Measurements from ENCODE around the gene USP43.
A peak's percentile ranks its signal among the peaks of the same experiment; 100 is the strongest.
"Not testable (repeated sequence)": the region's sequence is repeated elsewhere in the genome, so short reads cannot be mapped to it uniquely, and the experiment has no call there.

The USP43 gene, protein sequence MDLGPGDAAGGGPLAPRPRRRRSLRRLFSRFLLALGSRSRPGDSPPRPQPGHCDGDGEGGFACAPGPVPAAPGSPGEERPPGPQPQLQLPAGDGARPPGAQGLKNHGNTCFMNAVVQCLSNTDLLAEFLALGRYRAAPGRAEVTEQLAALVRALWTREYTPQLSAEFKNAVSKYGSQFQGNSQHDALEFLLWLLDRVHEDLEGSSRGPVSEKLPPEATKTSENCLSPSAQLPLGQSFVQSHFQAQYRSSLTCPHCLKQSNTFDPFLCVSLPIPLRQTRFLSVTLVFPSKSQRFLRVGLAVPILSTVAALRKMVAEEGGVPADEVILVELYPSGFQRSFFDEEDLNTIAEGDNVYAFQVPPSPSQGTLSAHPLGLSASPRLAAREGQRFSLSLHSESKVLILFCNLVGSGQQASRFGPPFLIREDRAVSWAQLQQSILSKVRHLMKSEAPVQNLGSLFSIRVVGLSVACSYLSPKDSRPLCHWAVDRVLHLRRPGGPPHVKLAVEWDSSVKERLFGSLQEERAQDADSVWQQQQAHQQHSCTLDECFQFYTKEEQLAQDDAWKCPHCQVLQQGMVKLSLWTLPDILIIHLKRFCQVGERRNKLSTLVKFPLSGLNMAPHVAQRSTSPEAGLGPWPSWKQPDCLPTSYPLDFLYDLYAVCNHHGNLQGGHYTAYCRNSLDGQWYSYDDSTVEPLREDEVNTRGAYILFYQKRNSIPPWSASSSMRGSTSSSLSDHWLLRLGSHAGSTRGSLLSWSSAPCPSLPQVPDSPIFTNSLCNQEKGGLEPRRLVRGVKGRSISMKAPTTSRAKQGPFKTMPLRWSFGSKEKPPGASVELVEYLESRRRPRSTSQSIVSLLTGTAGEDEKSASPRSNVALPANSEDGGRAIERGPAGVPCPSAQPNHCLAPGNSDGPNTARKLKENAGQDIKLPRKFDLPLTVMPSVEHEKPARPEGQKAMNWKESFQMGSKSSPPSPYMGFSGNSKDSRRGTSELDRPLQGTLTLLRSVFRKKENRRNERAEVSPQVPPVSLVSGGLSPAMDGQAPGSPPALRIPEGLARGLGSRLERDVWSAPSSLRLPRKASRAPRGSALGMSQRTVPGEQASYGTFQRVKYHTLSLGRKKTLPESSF

DNA sequence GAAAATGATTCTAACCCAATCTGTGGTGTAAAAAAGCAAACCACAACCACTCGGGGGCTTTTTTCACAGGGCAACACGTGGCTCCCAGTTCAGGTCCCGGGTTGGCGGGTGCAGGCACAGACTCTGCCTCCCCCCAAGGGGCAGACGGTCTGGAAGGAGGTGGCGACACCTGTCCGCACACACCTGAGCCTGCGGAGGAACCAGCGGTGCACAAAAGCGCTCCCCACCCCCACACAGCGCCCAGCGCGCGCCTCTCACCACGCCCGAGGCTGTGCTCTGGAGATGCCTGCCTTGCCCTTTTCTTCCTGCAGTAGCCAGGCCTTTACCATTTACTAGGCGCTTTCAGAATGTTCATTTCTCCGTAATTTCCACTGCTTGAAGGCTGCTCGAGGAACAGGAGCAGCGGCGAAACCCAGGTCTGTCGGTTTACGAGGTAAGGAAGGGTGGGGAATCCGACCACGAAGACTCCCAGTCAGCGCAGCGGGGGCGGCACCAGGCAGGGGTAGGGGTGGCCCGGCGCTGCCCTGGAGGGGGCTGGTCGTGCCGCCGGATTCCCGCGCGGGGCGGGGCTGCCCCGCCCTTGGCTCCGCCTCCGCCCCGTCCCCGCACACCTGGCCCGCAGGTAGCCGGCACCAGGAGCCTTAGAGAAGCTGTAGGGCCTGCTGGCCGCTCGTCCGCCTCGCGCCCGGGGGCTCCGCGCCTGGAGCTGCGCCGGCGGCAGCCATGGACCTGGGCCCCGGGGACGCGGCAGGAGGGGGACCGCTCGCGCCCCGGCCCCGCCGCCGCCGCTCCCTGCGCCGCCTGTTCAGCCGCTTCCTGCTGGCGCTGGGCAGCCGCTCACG, at the start of gene USP43:
USP43 (plus strand) TSS at position 608 of the 842 bp plus-strand sequence; CDS start at position 724, 116 bp downstream.
- Mint-ChIP-seq H3K27ac (no peak within 1 kb of the TSS), H3K27me3 (peaks cover 34% of the 10 kb centered on the region), H3K4me3 (peak within 1 kb of the TSS; percentile 81), H3K4me1 (ENCODE audit: low read depth) (peaks cover 13% of the 10 kb centered on the region), H3K9me3 (ENCODE audit: low read depth) (no peaks in the 10 kb centered on the region), H3K36me3 (peaks cover 2% of the 10 kb centered on the region)

- H3K27me3 Mint-ChIP-seq, result peaks cover 13% of the 10 kb centered on the region
- not testable (repeated sequence) for H3K4me3 Mint-ChIP-seq; H3K4me1 Mint-ChIP-seq (ENCODE audit: low read depth); H3K9me3 Mint-ChIP-seq (ENCODE audit: low read depth); H3K36me3 Mint-ChIP-seq; H3K27ac Mint-ChIP-seq
Observed at GRCh38 chr17:9597638-9598037, 47.7 kb upstream of the USP43 start.

DNA sequence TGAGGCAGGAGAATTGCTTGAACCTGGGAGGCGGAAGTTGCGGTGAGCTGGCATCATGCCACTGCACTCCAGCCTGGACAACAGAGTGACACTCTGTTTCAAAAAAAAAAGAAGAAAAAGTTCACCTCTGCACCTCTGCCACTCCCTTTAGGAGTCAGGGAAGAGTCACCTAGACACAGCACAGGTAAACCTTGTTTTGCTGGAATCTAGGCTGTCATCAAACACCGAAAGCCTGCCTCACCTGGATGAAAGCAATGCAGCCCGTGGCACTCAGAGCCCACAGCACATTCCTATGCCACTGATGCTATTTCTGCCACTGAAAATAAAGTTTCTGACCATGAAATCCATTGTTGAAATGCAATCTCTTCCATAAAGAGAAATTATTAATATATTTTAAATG, 46.7 kb upstream of the USP43 start:
- Mint-ChIP-seq H3K4me1 (ENCODE audit: low read depth) (no peaks in the 10 kb centered on the region), H3K27me3 (peaks cover 13% of the 10 kb centered on the region), H3K4me3 (no peak overlapping the region), H3K9me3 (ENCODE audit: low read depth) (no peaks in the 10 kb centered on the region), H3K27ac (no peak overlapping the region), H3K36me3 (no peaks in the 10 kb centered on the region)

- not testable (repeated sequence) for H3K4me3 Mint-ChIP-seq; H3K9me3 Mint-ChIP-seq (ENCODE audit: low read depth); H3K36me3 Mint-ChIP-seq; H3K27ac Mint-ChIP-seq; H3K4me1 Mint-ChIP-seq (ENCODE audit: low read depth)
- H3K27me3 Mint-ChIP-seq, result peaks cover 10% of the 10 kb centered on the region
Observed at GRCh38 chr17:9604583-9604982, 40.7 kb upstream of the USP43 start.

DNA sequence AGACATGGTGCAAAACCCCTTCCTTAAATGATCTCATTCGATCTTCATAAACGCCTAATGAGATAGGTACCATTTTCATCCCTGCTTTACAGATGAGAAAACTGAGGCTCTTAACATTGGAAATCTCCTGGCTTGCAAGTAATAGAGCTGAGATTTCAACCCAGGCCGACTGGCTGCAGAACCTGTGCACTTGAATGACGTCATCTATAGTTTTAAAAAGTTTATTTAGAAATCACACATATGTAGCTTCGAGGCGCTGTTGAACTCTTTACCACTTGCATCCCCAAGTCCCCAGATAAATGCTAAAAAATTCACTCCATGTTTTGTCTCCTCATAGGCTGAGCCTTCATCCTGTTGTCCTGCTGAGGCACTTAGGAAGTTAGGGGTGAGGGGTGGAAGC, 38.9 kb upstream of the USP43 start:
- Mint-ChIP-seq H3K36me3 (no peaks in the 10 kb centered on the region), H3K27me3 (peaks cover 10% of the 10 kb centered on the region), H3K27ac (no peak overlapping the region), H3K9me3 (ENCODE audit: low read depth) (no peaks in the 10 kb centered on the region), H3K4me3 (no peak overlapping the region), H3K4me1 (ENCODE audit: low read depth) (no peaks in the 10 kb centered on the region)

DNA sequence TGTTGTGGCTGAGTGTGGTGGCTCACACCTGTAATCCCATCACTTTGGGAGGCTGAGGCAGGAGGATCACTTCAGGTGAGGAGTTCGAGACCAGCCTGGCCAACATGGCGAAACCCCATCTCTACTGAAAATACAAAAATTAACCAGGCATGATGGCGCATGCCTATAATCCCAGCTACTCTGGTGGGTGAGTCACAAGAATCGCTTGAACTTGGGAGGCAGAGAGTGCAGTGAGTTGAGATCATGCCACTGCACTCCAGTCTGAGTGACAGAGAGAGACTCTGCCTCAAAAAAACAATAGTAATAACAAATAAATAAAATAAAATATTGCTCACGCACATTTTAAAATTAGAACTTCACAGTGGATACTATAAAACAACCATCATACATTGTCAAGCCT, 38.3 kb upstream of the USP43 start:
- not testable (repeated sequence) for H3K4me3 Mint-ChIP-seq; H3K27ac Mint-ChIP-seq; H3K4me1 Mint-ChIP-seq (ENCODE audit: low read depth); H3K9me3 Mint-ChIP-seq (ENCODE audit: low read depth); H3K36me3 Mint-ChIP-seq
- H3K27me3 Mint-ChIP-seq, result peaks cover 12% of the 10 kb centered on the region

GRCh38 chr17:9611557-9611956, 33.8 kb upstream of the USP43 start:
- no peaks in the 10 kb centered on the region for H3K36me3 Mint-ChIP-seq
- no peak overlapping the region for H3K27ac Mint-ChIP-seq
- peaks cover 7% of the 10 kb centered on the region for H3K27me3 Mint-ChIP-seq
- H3K9me3 Mint-ChIP-seq (ENCODE audit: low read depth), result no peaks in the 10 kb centered on the region
- no peaks in the 10 kb centered on the region for H3K4me1 Mint-ChIP-seq (ENCODE audit: low read depth)
- no peak overlapping the region for H3K4me3 Mint-ChIP-seq

GRCh38 chr17:9612006-9612405, 33.3 kb upstream of the USP43 start:
- Mint-ChIP-seq H3K4me3 (no peak overlapping the region), H3K36me3 (no peaks in the 10 kb centered on the region), H3K27ac (no peak overlapping the region), H3K9me3 (ENCODE audit: low read depth) (no peaks in the 10 kb centered on the region), H3K4me1 (ENCODE audit: low read depth) (no peaks in the 10 kb centered on the region), H3K27me3 (peaks cover 7% of the 10 kb centered on the region)

DNA sequence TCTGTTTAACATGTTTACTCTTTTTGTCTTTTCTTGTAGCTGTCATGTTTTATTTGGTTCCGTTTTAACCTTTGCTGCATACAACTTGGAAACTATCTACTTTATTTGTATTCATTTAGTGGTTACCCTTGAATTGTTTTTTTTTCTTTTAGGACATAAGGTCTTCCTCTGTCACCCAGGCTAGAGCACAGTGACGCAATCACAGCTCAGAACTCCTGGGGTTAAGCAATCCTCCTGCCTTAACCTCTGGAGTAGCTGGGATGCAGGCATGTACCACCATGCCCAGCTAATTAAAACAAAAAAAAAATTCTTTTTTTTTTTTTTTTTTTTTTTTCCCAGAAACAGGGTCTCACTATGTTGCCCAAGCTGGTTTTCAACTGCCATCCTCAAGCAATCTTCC, 29.8 kb upstream of the USP43 start:
- no peaks in the 10 kb centered on the region for H3K36me3 Mint-ChIP-seq
- no peaks in the 10 kb centered on the region for H3K9me3 Mint-ChIP-seq (ENCODE audit: low read depth)
- H3K4me1 Mint-ChIP-seq (ENCODE audit: low read depth), result no peaks in the 10 kb centered on the region
- no peak overlapping the region for H3K27ac Mint-ChIP-seq
- peaks cover 6% of the 10 kb centered on the region for H3K27me3 Mint-ChIP-seq
- H3K4me3 Mint-ChIP-seq, result no peak overlapping the region

DNA sequence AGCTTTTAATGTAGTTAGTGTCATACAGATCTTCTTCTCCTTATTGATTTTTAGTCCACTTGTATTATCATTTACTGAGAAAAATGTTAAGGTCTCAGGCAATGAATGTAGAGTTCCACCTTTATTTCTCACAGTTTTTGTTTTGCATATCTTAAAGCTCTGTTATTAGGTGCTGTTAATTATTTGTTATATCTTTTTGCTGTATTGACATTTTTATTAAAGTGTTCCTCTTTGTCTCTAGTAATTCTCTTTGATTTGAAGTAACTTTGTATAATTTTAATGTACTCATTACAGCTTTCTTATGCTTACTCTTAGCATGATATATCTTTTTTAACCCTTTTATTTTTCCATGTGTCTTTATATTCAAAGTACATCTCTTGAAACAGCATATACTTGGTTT, 22.4 kb upstream of the USP43 start:
- Mint-ChIP-seq H3K9me3 (ENCODE audit: low read depth) (peaks cover 26% of the 10 kb centered on the region), H3K36me3 (no peaks in the 10 kb centered on the region), H3K27ac (no peak overlapping the region), H3K27me3 (no peaks in the 10 kb centered on the region), H3K4me3 (no peak overlapping the region), H3K4me1 (ENCODE audit: low read depth) (no peaks in the 10 kb centered on the region)

- no peaks in the 10 kb centered on the region for H3K4me1 Mint-ChIP-seq (ENCODE audit: low read depth)
- H3K27me3 Mint-ChIP-seq, result peaks cover 9% of the 10 kb centered on the region
- H3K36me3 Mint-ChIP-seq, result no peaks in the 10 kb centered on the region
- peaks cover 15% of the 10 kb centered on the region for H3K9me3 Mint-ChIP-seq (ENCODE audit: low read depth)
- no peak overlapping the region for H3K27ac Mint-ChIP-seq
- H3K4me3 Mint-ChIP-seq, result no peak overlapping the region
Observed at GRCh38 chr17:9628509-9628908, 16.8 kb upstream of the USP43 start.

DNA sequence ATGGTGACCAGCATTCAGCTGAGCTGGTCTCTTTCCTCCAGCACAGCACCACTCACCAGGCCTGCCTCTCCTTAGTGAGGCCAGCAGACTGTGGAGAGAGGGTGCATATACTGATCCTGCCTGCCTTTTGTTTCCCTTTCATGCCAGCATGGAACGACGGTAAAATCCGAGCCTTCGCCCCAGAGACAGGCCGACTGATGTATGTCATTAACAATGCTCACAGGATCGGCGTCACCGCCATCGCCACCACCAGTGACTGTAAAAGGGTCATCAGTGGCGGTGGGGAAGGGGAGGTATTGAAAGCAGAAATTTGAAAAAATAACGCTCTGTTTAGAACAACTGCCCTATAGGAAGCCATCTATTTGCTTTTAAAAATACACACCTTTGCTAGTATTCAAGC, 12.6 kb upstream of the USP43 start:
- Mint-ChIP-seq H3K4me3 (no peak overlapping the region), H3K4me1 (ENCODE audit: low read depth) (no peaks in the 10 kb centered on the region), H3K9me3 (ENCODE audit: low read depth) (no peaks in the 10 kb centered on the region), H3K27me3 (peaks cover 18% of the 10 kb centered on the region), H3K27ac (no peak overlapping the region), H3K36me3 (no peaks in the 10 kb centered on the region)

DNA sequence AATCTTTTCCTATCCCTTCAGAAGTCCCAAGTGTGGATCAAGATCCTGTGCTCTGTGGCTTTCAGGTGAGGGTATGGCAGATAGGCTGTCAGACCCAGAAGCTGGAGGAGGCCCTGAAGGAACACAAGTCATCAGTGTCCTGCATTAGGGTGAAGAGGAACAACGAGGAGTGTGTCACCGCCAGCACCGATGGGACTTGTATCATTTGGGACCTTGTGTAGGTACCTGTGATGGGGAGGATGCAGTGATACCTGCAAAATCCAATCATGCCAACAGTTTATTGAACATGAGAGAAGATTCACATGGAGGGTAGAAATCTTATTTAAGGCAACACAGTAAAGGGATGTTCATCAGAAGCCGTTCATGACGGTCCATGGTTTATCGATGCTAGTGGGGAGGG, 10.0 kb upstream of the USP43 start:
- Mint-ChIP-seq H3K4me1 (ENCODE audit: low read depth) (no peaks in the 10 kb centered on the region), H3K4me3 (no peak overlapping the region), H3K9me3 (ENCODE audit: low read depth) (no peaks in the 10 kb centered on the region), H3K36me3 (no peaks in the 10 kb centered on the region), H3K27me3 (peaks cover 24% of the 10 kb centered on the region), H3K27ac (no peak overlapping the region)

- H3K4me3 Mint-ChIP-seq, result no peak overlapping the region
- H3K36me3 Mint-ChIP-seq, result no peaks in the 10 kb centered on the region
- H3K27ac Mint-ChIP-seq, result no peak overlapping the region
- H3K27me3 Mint-ChIP-seq, result peaks cover 21% of the 10 kb centered on the region
- no peaks in the 10 kb centered on the region for H3K9me3 Mint-ChIP-seq (ENCODE audit: low read depth)
- no peaks in the 10 kb centered on the region for H3K4me1 Mint-ChIP-seq (ENCODE audit: low read depth)
Observed at GRCh38 chr17:9636501-9636900, 8.8 kb upstream of the USP43 start.
